ENCODE results near the gene DMBX1. TPM values are rescaled to one million over a fixed set of nuclear protein-coding genes. Genes with fewer than 3 reads are reported as not detected.

The DMBX1 gene
- total RNA-seq, 1 experiment from 2014 or later, result not detected

DNA sequence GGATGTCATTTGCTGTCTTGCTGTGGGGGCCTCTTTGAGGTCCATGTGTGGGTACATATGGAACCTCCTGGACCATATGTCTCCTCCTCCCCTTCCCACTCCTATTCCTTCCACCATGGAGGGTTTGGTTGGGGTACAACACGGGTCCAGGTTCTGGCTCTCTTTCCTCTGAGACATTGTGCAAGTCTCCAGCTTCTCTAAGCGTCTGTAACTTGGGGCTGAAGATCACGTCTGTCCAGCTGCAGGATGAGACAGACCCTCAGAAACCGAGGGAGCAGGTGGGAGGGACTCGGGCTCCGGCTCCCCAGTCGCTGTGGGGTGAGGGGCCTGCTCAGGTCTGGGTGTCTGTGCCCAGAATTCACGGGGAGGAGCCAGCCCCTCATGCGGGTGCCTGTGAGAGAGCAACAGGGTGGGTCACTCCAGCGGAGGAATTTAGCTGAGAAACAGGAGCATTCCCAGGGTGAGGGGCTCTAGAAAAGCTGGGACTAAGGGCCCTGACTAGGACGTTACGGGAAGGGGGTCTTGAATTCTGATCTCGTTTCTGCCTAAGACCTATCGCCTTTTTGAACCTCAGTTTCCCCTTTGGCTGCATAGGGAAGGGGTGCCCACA is 42.0 kb upstream of the DMBX1 start:
- TF ChIP-seq, protein P1, sequence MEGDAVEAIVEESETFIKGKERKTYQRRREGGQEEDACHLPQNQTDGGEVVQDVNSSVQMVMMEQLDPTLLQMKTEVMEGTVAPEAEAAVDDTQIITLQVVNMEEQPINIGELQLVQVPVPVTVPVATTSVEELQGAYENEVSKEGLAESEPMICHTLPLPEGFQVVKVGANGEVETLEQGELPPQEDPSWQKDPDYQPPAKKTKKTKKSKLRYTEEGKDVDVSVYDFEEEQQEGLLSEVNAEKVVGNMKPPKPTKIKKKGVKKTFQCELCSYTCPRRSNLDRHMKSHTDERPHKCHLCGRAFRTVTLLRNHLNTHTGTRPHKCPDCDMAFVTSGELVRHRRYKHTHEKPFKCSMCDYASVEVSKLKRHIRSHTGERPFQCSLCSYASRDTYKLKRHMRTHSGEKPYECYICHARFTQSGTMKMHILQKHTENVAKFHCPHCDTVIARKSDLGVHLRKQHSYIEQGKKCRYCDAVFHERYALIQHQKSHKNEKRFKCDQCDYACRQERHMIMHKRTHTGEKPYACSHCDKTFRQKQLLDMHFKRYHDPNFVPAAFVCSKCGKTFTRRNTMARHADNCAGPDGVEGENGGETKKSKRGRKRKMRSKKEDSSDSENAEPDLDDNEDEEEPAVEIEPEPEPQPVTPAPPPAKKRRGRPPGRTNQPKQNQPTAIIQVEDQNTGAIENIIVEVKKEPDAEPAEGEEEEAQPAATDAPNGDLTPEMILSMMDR (IDR thresholded peaks at IDR 0.05; ENCODE audit: unreplicated experiment), result no peak
- peaks cover 13% of the 10 kb centered on the region for H3K27me3 Mint-ChIP-seq (ENCODE audit: insufficient read depth, unreplicated experiment)
- no peak overlapping the region for H3K27ac Mint-ChIP-seq (ENCODE audit: low read depth, unreplicated experiment)
- ChIA-PET POLR2A (interaction anchor here (0.6 to 1.0 kb wide), 2 partner anchors 80 to 155 kb away, joined by 3 to 4 read pairs; no protein-coding TSS in a partner anchor), CTCF (interaction anchor here (0.6 to 5.2 kb wide), 27 partner anchors 11 to 713 kb away, joined by 3 to 92 read pairs (median 6); partner anchors contain the start of gene MKNK1)
- H3K4me3 Mint-ChIP-seq (ENCODE audit: unreplicated experiment), result no peak overlapping the region
- no peak for DNase-seq (ENCODE audit: unreplicated experiment)
- H3K4me1 Mint-ChIP-seq (ENCODE audit: insufficient read depth, unreplicated experiment), result peaks cover 10% of the 10 kb centered on the region
- BruUV-seq (replicated peaks), result no TSS peak
- no peaks in the 10 kb centered on the region for H3K9me3 Mint-ChIP-seq (ENCODE audit: unreplicated experiment)
- intact Hi-C loops (cut with micrococcal nuclease), result loop anchor here (1.0 to 2.0 kb wide), 4 partner anchors 29 to 278 kb away; no protein-coding TSS in a partner anchor
- H3K36me3 Mint-ChIP-seq (ENCODE audit: insufficient read depth, unreplicated experiment), result no peaks in the 10 kb centered on the region

DNA sequence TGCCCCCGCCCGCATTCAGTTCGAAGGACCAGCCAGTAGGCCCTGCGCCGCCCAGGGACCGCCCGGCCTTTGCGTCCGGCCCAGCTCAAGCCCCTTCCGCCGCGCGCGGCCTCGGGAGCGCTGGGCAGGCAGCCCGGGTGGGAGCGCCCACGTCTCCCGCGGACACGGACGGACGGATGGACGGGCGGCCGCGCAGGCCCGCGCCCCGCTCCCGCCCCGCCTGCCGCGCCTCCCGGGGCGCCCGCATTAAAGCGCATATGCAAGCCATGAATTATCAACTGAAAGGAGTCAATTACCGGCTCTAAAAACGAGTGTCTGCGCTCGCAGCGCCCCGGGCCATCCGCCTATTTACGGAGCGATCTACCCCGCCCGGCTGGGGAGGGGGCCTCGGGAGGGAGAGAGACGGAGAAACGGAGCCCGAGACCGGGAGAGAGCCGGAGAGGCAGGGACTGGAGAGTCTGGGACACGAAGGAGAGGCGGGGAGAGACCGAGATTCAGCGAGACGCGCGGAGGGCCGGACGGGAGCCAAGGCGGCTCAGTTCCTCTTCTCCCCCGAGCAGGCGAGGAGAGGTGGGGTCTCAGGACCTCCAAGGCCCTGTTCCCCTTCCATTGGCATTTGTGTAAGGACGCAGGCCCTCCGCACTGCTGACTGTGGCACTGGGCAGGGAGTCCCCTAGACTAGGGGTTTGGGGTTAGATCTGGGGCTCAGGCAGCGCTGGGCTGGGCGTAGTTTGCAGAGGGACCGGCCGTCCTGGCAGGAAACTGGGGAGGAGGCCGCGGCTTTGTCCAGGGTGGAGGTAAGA is 41.3 kb upstream of the DMBX1 start:
- no peak for DNase-seq (ENCODE audit: unreplicated experiment)
- Mint-ChIP-seq H3K4me3 (ENCODE audit: unreplicated experiment) (no peak overlapping the region), H3K27me3 (ENCODE audit: insufficient read depth, unreplicated experiment) (peaks cover 20% of the 10 kb centered on the region), H3K4me1 (ENCODE audit: insufficient read depth, unreplicated experiment) (peaks cover 3% of the 10 kb centered on the region), H3K36me3 (ENCODE audit: insufficient read depth, unreplicated experiment) (no peaks in the 10 kb centered on the region), H3K27ac (ENCODE audit: low read depth, unreplicated experiment) (no peak overlapping the region), H3K9me3 (ENCODE audit: unreplicated experiment) (no peaks in the 10 kb centered on the region)
- POLR2A ChIA-PET, result no interaction called here
- BruUV-seq (replicated peaks), result no TSS peak
- CTCF ChIA-PET, result interaction anchor here (0.6 to 5.4 kb wide), 16 partner anchors 10 to 156 kb away, joined by 3 to 92 read pairs (median 11); partner anchors contain the start of gene MKNK1
- intact Hi-C loops (cut with micrococcal nuclease), result no loop called here
- TF ChIP-seq, protein P1 (IDR thresholded peaks at IDR 0.05; ENCODE audit: unreplicated experiment), result no peak

DNA sequence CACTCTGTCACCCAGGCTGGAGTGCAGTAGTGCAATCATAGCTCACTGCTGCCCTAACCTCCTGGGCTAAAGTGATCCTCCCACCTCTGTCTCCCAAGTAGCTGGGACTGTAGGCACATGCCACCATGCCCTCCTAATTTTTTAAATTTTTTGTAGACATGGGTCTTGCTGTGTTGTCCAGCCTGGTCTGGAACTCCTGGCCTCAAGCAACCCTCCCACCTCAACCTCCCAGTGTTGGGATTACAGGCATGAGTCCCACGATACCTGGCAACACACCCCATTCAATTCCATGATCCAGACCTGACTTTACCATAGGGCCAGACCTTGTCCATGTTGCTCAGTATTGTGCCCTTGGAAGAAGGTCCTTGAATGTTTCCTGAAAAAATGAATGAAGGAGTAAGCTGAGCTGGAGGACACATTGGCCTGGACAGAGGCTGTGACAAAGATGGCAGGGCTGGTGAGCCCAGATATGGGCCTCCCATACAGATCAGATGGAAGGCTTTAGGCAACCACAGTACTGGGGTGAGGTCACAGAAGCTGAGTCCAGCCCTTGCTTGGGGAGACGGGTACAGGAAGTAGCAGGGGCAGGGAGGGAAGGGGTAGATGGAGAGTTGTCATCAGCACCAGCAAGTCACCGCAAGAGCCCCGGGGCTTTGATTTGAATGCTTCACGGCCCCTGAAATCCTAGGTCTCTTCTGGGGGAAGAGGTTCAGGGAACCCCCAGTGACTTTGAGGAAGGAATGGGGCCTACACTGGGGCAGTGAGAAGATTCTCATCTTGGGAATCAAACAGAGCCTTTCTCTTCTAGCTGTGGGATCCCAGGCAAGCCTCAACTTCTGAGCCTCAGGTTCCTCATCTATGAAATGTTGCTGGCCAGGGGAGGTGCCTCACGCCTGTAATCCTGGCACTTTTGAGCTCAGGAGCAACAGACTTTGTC is 40.1 kb upstream of the DMBX1 start:
- Mint-ChIP-seq H3K4me1 (ENCODE audit: insufficient read depth, unreplicated experiment) (no peaks in the 10 kb centered on the region), H3K27me3 (ENCODE audit: insufficient read depth, unreplicated experiment) (peaks cover 32% of the 10 kb centered on the region), H3K36me3 (ENCODE audit: insufficient read depth, unreplicated experiment) (no peaks in the 10 kb centered on the region), H3K9me3 (ENCODE audit: unreplicated experiment) (no peaks in the 10 kb centered on the region), H3K27ac (ENCODE audit: low read depth, unreplicated experiment) (no peak overlapping the region), H3K4me3 (ENCODE audit: unreplicated experiment) (no peak overlapping the region)
- TF ChIP-seq, protein P1 (IDR thresholded peaks at IDR 0.05; ENCODE audit: unreplicated experiment), result no peak
- no TSS peak for BruUV-seq (replicated peaks)
- POLR2A ChIA-PET, result no interaction called here
- DNase-seq (ENCODE audit: unreplicated experiment), result no peak
- CTCF ChIA-PET, result interaction anchor here (0.6 to 5.4 kb wide), 11 partner anchors 11 to 1288 kb away, joined by 3 to 21 read pairs (median 3); no protein-coding TSS in a partner anchor
- intact Hi-C loops (cut with micrococcal nuclease), result no loop called here

Measured in MCF 10A (cell line).